H9 (cell line): ENCODE measurements around the gene RIT2. TPM values are rescaled to one million over a fixed set of nuclear protein-coding genes. Genes with fewer than 3 reads are reported as not detected.

ENCODE experiments used
- DNase-seq: peaks from one replicate; pipeline ENCODE4 v3.0.0-alpha.2; 2017
- H2AFZ ChIP-seq: one replicate; pipeline ENCODE4 v1.6.1; 2013; ENCODE audit warnings: mild to moderate bottlenecking, low read length, control low read depth, moderate library complexity
- H2AK5ac ChIP-seq: 2 replicates; pipeline ENCODE4 v1.6.1; 2013; ENCODE audit warnings: low read length, control low read depth, mixed read lengths; ENCODE audit not compliant: insufficient read length
- H2BK120ac ChIP-seq: one replicate; pipeline ENCODE4 v1.6.1; 2013; ENCODE audit warnings: low read depth, mild to moderate bottlenecking, low read length, control low read depth, inconsistent platforms; ENCODE audit not compliant: poor library complexity, severe bottlenecking
- H2BK12ac ChIP-seq: 2 replicates; pipeline ENCODE4 v1.6.1; 2013; ENCODE audit warnings: low read length, control low read depth, mixed read lengths, low read depth; ENCODE audit not compliant: insufficient read length
- H2BK15ac ChIP-seq: 2 replicates; pipeline ENCODE4 v1.6.1; 2013; ENCODE audit warnings: low read depth, low read length, control low read depth
- H2BK20ac ChIP-seq: one replicate; pipeline ENCODE4 v1.6.1; 2013; ENCODE audit warnings: low read depth, mild to moderate bottlenecking, low read length, control low read depth, inconsistent platforms; ENCODE audit not compliant: poor library complexity, severe bottlenecking
- H2BK5ac ChIP-seq: 2 replicates; pipeline ENCODE4 v1.6.1; 2013; ENCODE audit warnings: low read length, control low read depth, mixed read lengths; ENCODE audit not compliant: insufficient read length
- H3K14ac ChIP-seq: 2 replicates; pipeline ENCODE4 v1.6.1; 2013; ENCODE audit warnings: low read length, control low read depth; ENCODE audit not compliant: insufficient read depth
- H3K18ac ChIP-seq: 2 replicates; pipeline ENCODE4 v1.6.1; 2013; ENCODE audit warnings: low read depth, mild to moderate bottlenecking, mixed read lengths, low read length, control low read depth; ENCODE audit not compliant: insufficient read length
- H3K23ac ChIP-seq: 2 replicates; pipeline ENCODE4 v1.6.1; 2013; ENCODE audit warnings: low read length, control low read depth, mixed read lengths, low read depth; ENCODE audit not compliant: insufficient read length
- H3K23me2 ChIP-seq: 2 replicates; pipeline ENCODE4 v1.6.1; 2013; ENCODE audit warnings: low read depth, mild to moderate bottlenecking, mixed read lengths, low read length, control low read depth; ENCODE audit not compliant: insufficient read length, poor library complexity, severe bottlenecking
- H3K27ac ChIP-seq: 2 replicates; pipeline ENCODE4 v1.5.1; 2013; ENCODE audit warnings: low read length, control low read depth, mixed read lengths, low read depth; ENCODE audit not compliant: insufficient read length
- H3K27me3 ChIP-seq: 2 replicates; pipeline ENCODE4 v1.6.1; 2013; ENCODE audit warnings: low read length, control low read depth, inconsistent platforms; ENCODE audit not compliant: insufficient read depth
- H3K4ac ChIP-seq: 2 replicates; pipeline ENCODE4 v1.6.1; 2013; ENCODE audit warnings: low read depth, mild to moderate bottlenecking, control low read depth, inconsistent platforms, low read length, moderate library complexity
- H3K4me1 ChIP-seq: 2 replicates; pipeline ENCODE4 v1.6.1; 2013; ENCODE audit warnings: low read length, control low read depth, inconsistent platforms; ENCODE audit not compliant: insufficient read depth
- H3K4me2 ChIP-seq: 2 replicates; pipeline ENCODE4 v1.6.1; 2013; ENCODE audit warnings: low read length, control low read depth, mixed read lengths; ENCODE audit not compliant: insufficient read length, insufficient read depth
- H3K56ac ChIP-seq: 2 replicates; pipeline ENCODE4 v1.6.1; 2013; ENCODE audit warnings: low read depth, mild to moderate bottlenecking, mixed read lengths, low read length, control low read depth; ENCODE audit not compliant: insufficient read length
- H3K79me1 ChIP-seq: 2 replicates; pipeline ENCODE4 v1.6.1; 2013; ENCODE audit warnings: low read depth, mild to moderate bottlenecking, moderate library complexity, low read length, control low read depth, inconsistent platforms; ENCODE audit not compliant: insufficient read depth, poor library complexity, severe bottlenecking
- H3K79me2 ChIP-seq: 2 replicates; pipeline ENCODE4 v1.6.1; 2013; ENCODE audit warnings: low read length, control low read depth, inconsistent platforms; ENCODE audit not compliant: insufficient read depth
- H3K9ac ChIP-seq: 2 replicates; pipeline ENCODE4 v1.6.1; 2013; ENCODE audit warnings: low read length, control low read depth, mixed read lengths; ENCODE audit not compliant: insufficient read length; ENCODE audit errors: extremely low read depth
- H3K9me3 ChIP-seq: one replicate; pipeline ENCODE4 v1.6.1; 2013; ENCODE audit warnings: low read depth, low read length, inconsistent platforms; ENCODE audit not compliant: control insufficient read depth
- H3T11ph ChIP-seq: one replicate; pipeline ENCODE4 v1.6.1; 2013; ENCODE audit warnings: mild to moderate bottlenecking, low read length, control low read depth, inconsistent platforms
- H4K20me1 ChIP-seq: one replicate; pipeline ENCODE4 v1.6.1; 2013; ENCODE audit not compliant: control insufficient read depth, insufficient read length, insufficient read depth
- H4K5ac ChIP-seq: 2 replicates; pipeline ENCODE4 v1.6.1; 2013; ENCODE audit warnings: low read depth, mild to moderate bottlenecking, mixed read lengths, low read length, control low read depth; ENCODE audit not compliant: insufficient read length
- H4K8ac ChIP-seq: replicated peaks from 2 replicates; pipeline ENCODE4 v1.6.1; 2013; ENCODE audit warnings: low read length, control low read depth, mixed read lengths, low read depth; ENCODE audit not compliant: insufficient read length
- H4K91ac ChIP-seq: 2 replicates; pipeline ENCODE4 v1.6.1; 2013; ENCODE audit warnings: low read depth, mild to moderate bottlenecking, moderate library complexity, mixed read lengths, low read length, control low read depth; ENCODE audit not compliant: insufficient read length
- H3K27ac Mint-ChIP-seq, 3 experiments: 2 replicates in 2 of 3; 3 replicates in 1 of 3; pipeline ENCODE4 v1.8.0; 2020 to 2021; ENCODE audit warnings: mixed read lengths in 3 of 3, mild to moderate bottlenecking in 1 of 3, moderate library complexity in 1 of 3
- H3K27me3 Mint-ChIP-seq: 2 replicates; pipeline ENCODE4 v1.8.0; 2021; ENCODE audit warnings: low read depth, mild to moderate bottlenecking, moderate library complexity, mixed read lengths
- H3K36me3 Mint-ChIP-seq, 3 experiments: 2 replicates in 2 of 3; 3 replicates in 1 of 3; pipeline ENCODE4 v1.8.0; 2020 to 2021; ENCODE audit warnings: low read depth in 3 of 3, mixed read lengths in 3 of 3; ENCODE audit not compliant: insufficient read depth in 1 of 3
- H3K4me1 Mint-ChIP-seq, 2 experiments: 2 replicates each; pipeline ENCODE4 v1.8.0; 2020; ENCODE audit warnings: mixed read lengths in 2 of 2
- H3K4me3 Mint-ChIP-seq, 2 experiments: 2 replicates in 1 of 2; 3 replicates in 1 of 2; pipeline ENCODE4 v1.8.0; 2020 to 2021; ENCODE audit warnings: mild to moderate bottlenecking in 2 of 2, mixed read lengths in 2 of 2, moderate library complexity in 1 of 2
- H3K9me3 Mint-ChIP-seq, 2 experiments: 2 replicates in 1 of 2; 3 replicates in 1 of 2; pipeline ENCODE4 v1.8.0; 2020; ENCODE audit warnings: mild to moderate bottlenecking in 2 of 2, mixed read lengths in 2 of 2, moderate library complexity in 1 of 2
- CTCF ChIP-seq: fragments of 200-600 bp; sonication (generic); conservative IDR thresholded peaks from 3 replicates; pipeline ENCODE4 v1.8.0; 2021; ENCODE audit warnings: antibody characterized with exemption, mild to moderate bottlenecking
- WGBS: extraction: QIAGEN DNeasy Blood & Tissue Kit; methylation state at CpG from one replicate; pipeline ENCODE4 v1.1.7; 2013; ENCODE audit warnings: missing lambda C conversion rate, low lambda C conversion rate, mixed read lengths; ENCODE audit not compliant: insufficient read length; ENCODE audit errors: extremely low coverage; 5-methylcytosine and 5-hydroxymethylcytosine counted together
- total RNA-seq: library from RNA; stranded (reverse); gene quantifications from 2 replicates; pipeline ENCODE4 v1.2.1, GENCODE V29; 2021

Gene RIT2
- total RNA-seq, 1 experiment from 2014 or later = 1.2 TPM

- Mint-ChIP-seq H3K36me3 (no peaks in the 10 kb centered on the region), H3K4me1 (peaks cover 22 to 26% of the 10 kb centered on the region in 2 experiments), H3K4me3 (no peak overlapping the region), H3K9me3 (no peaks in the 10 kb centered on the region), H3K27ac (no peak overlapping the region), H3K27me3 (no peaks in the 10 kb centered on the region)
- H2AK5ac ChIP-seq = no peak overlapping the region
- H3K9ac ChIP-seq = no peak overlapping the region
- no peak overlapping the region for H2BK15ac ChIP-seq
- no peak overlapping the region for H4K91ac ChIP-seq
- no peak overlapping the region for H2AFZ ChIP-seq
- no peak overlapping the region for H3K4me2 ChIP-seq
- H3K79me2 ChIP-seq = no peaks in the 10 kb centered on the region
- H3K23ac ChIP-seq = no peak overlapping the region
- no CpG with 5 or more reads among the region's 5 CpGs for WGBS
- H2BK5ac ChIP-seq = no peak overlapping the region
- no peaks in the 10 kb centered on the region for H3K27me3 ChIP-seq
- no peak overlapping the region for H4K8ac ChIP-seq
- H2BK12ac ChIP-seq = no peak overlapping the region
- H3K56ac ChIP-seq = no peak overlapping the region
- H4K5ac ChIP-seq = no peak overlapping the region
- H3K4ac ChIP-seq = no peak overlapping the region
- H2BK120ac ChIP-seq = no peak overlapping the region
- no peak for DNase-seq
- H3K14ac ChIP-seq = no peak overlapping the region
- no peak overlapping the region for H2BK20ac ChIP-seq
- no peak for TF ChIP-seq CTCF
- H3K18ac ChIP-seq = no peak overlapping the region
- H3T11ph ChIP-seq = no peak overlapping the region
- no peaks in the 10 kb centered on the region for H4K20me1 ChIP-seq
- no peaks in the 10 kb centered on the region for H3K23me2 ChIP-seq
- H3K9me3 ChIP-seq = no peaks in the 10 kb centered on the region
- peaks cover 2% of the 10 kb centered on the region; the same call in 1 of the 2 replicates for H3K4me1 ChIP-seq
- H3K27ac ChIP-seq = no peak overlapping the region
- H3K79me1 ChIP-seq = no peaks in the 10 kb centered on the region
Observed at GRCh38 chr18:43009674-43010073, 105.8 kb downstream of the RIT2 start.
